B cell (primary cell): ENCODE results near the gene PARN. TPM values are rescaled to one million over a fixed set of nuclear protein-coding genes. Genes with fewer than 3 reads are reported as not detected.

Experiments used
- ATAC-seq: fragments of 200-7000 bp; cut with Tn5 transposase; one replicate; pipeline ENCODE4 v1.10.0; 2021; ENCODE audit warnings: low read depth, mild to moderate bottlenecking, moderate number of reproducible peaks, moderate library complexity
- CTCF ChIA-PET: fragments of 350-600 bp; sonication (Branson Sonifier 250); formaldehyde crosslinking; loops from one replicate; lab custom pipeline; 2021; ENCODE audit warnings: antibody characterized with exemption, inconsistent platforms; lab: Charles Lee
- POLR2A ChIA-PET: fragments of 350-600 bp; sonication (Branson Sonifier 250); formaldehyde crosslinking; loops from one replicate; lab custom pipeline; 2021; ENCODE audit warnings: antibody characterized with exemption; lab: Charles Lee
- DNase-seq: peaks from one replicate; pipeline ENCODE4 v3.0.0; 2013
- H2AFZ ChIP-seq: 2 replicates; pipeline ENCODE4 v1.6.1; 2012; ENCODE audit warnings: mild to moderate bottlenecking, low read depth, low read length; ENCODE audit not compliant: insufficient read depth, poor library complexity, severe bottlenecking
- H3K27ac ChIP-seq, 2 donors: 1 replicate in 1 of 2; 2 replicates in 1 of 2; pipeline ENCODE4 v1.5.1; 2012 to 2013; ENCODE audit warnings: low read length in 2 of 2, mild to moderate bottlenecking in 2 of 2, moderate library complexity in 1 of 2
- H3K27me3 ChIP-seq, 4 experiments: fragments of 200-600 bp in 1 of 4; sonication (generic) in 1 of 4; replicated peaks in 1 of 4; 1 replicate in 2 of 4; 2 replicates in 2 of 4; pipeline versions ENCODE4 v1.6.1 to v1.7.0; 2013 to 2016; ENCODE audit warnings: low read length in 3 of 4, mild to moderate bottlenecking in 2 of 4, mixed read lengths in 1 of 4, moderate library complexity in 1 of 4; ENCODE audit not compliant: insufficient read depth in 4 of 4, control insufficient read depth in 3 of 4; ENCODE audit errors: control extremely low read depth in 1 of 4
- H3K36me3 ChIP-seq, 2 experiments: replicated peaks in 1 of 2; 1 replicate in 1 of 2; 2 replicates in 1 of 2; pipeline versions ENCODE4 v1.6.1 to v1.7.1; 2013; ENCODE audit warnings: low read length in 1 of 2; ENCODE audit not compliant: insufficient read depth in 2 of 2, control insufficient read depth in 1 of 2; ENCODE audit errors: control extremely low read depth in 1 of 2, extremely low read depth in 1 of 2
- H3K4me1 ChIP-seq, 2 donors: fragments of 200-600 bp in 1 of 2; sonication (generic) in 1 of 2; 1 replicate in 1 of 2; 2 replicates in 1 of 2; pipeline versions ENCODE4 v1.5.1 to v1.6.1; 2013 to 2017; ENCODE audit warnings: low read length in 2 of 2; ENCODE audit not compliant: control insufficient read depth in 2 of 2, insufficient read depth in 2 of 2
- H3K4me2 ChIP-seq: replicated peaks from 2 replicates; pipeline ENCODE3; 2012; ENCODE audit warnings: mild to moderate bottlenecking, low read depth, low read length; ENCODE audit not compliant: poor library complexity, severe bottlenecking
- H3K4me3 ChIP-seq, 5 experiments: fragments of 200-600 bp in 1 of 5; sonication (generic) in 1 of 5; 1 replicate in 3 of 5; 2 replicates in 2 of 5; pipeline versions ENCODE4 v1.5.1 to v1.7.0; 2011 to 2016; ENCODE audit warnings: low read length in 4 of 5, mild to moderate bottlenecking in 4 of 5, low read depth in 2 of 5, control low read depth in 1 of 5, moderate library complexity in 1 of 5; ENCODE audit not compliant: insufficient read depth in 1 of 5; ENCODE audit errors: control extremely low read depth in 1 of 5, extremely low read depth in 1 of 5
- H3K79me2 ChIP-seq: fragments of 200-600 bp; sonication (generic); one replicate; pipeline ENCODE4 v1.6.0; 2016; ENCODE audit warnings: low read length; ENCODE audit not compliant: control insufficient read depth, insufficient read depth
- H3K9ac ChIP-seq: fragments of 200-600 bp; sonication (generic); 2 replicates; pipeline ENCODE4 v1.6.1; 2017; ENCODE audit warnings: mild to moderate bottlenecking, low read length, moderate library complexity
- H3K9me3 ChIP-seq, 3 donors: one replicate each; pipeline versions ENCODE4 v1.6.1 to v1.7.1; 2013; ENCODE audit warnings: low read length in 2 of 3; ENCODE audit not compliant: control insufficient read depth in 2 of 3, insufficient read depth in 1 of 3; ENCODE audit errors: control extremely low read depth in 1 of 3
- H4K20me1 ChIP-seq: 2 replicates; pipeline ENCODE4 v1.6.0; 2012; ENCODE audit warnings: mild to moderate bottlenecking, low read length; ENCODE audit not compliant: insufficient read depth, control insufficient read depth, poor library complexity, severe bottlenecking
- H3K27ac Mint-ChIP-seq: one replicate; pipeline ENCODE4 v1.8.0; 2021; ENCODE audit warnings: mixed read lengths
- H3K27me3 Mint-ChIP-seq: one replicate; pipeline ENCODE4 v1.8.0; 2021; ENCODE audit warnings: mixed read lengths
- H3K4me1 Mint-ChIP-seq: one replicate; pipeline ENCODE4 v1.8.0; 2021; ENCODE audit warnings: mixed read lengths
- H3K4me3 Mint-ChIP-seq: one replicate; pipeline ENCODE4 v1.8.0; 2021; ENCODE audit warnings: mixed read lengths
- H3K9me3 Mint-ChIP-seq: one replicate; pipeline ENCODE4 v1.8.0; 2022; ENCODE audit warnings: mixed read lengths; ENCODE audit not compliant: insufficient read depth
- CTCF ChIP-seq: fragments of 200-600 bp; IDR thresholded peaks from one replicate; pipeline ENCODE4 v1.8.0; 2022; ENCODE audit warnings: antibody characterized with exemption, mild to moderate bottlenecking
- EZH2 ChIP-seq: IDR thresholded peaks from 2 replicates; pipeline ENCODE4 v1.6.1; 2012; ENCODE audit warnings: borderline replicate concordance, low read depth, mild to moderate bottlenecking, moderate library complexity, low read length; ENCODE audit not compliant: insufficient read depth, poor library complexity, severe bottlenecking
- WGBS: methylation state at CpG from one replicate; pipeline ENCODE4 v1.1.5; 2013; ENCODE audit warnings: missing lambda C conversion rate; ENCODE audit not compliant: insufficient coverage; 5-methylcytosine and 5-hydroxymethylcytosine counted together
- intact Hi-C: fragments of 100-400 bp; cut with micrococcal nuclease; formaldehyde crosslinking; loops from one replicate; pipeline ENCODE4 v1.10.0; 2022
- polyA plus RNA-seq: library from polyadenylated mRNA; depleted of rRNA; stranded (reverse); fragments of >200 nt; gene quantifications from 2 replicates; pipeline ENCODE4 v1.2.3, GENCODE V29; 2012
- total RNA-seq, 2 donors: library from RNA; stranded (reverse); fragments of 120-200 nt in 1 of 2; gene quantifications; 1 replicate in 1 of 2; 2 replicates in 1 of 2; pipeline versions ENCODE4 v1.2.3 to v1.2.4, GENCODE V29; 2013 to 2022

The PARN gene
- total and polyA plus RNA-seq, 2 donors (not counting 1 experiment from before 2014, with no cell fraction given) = 25.3 to 62.2 TPM

DNA sequence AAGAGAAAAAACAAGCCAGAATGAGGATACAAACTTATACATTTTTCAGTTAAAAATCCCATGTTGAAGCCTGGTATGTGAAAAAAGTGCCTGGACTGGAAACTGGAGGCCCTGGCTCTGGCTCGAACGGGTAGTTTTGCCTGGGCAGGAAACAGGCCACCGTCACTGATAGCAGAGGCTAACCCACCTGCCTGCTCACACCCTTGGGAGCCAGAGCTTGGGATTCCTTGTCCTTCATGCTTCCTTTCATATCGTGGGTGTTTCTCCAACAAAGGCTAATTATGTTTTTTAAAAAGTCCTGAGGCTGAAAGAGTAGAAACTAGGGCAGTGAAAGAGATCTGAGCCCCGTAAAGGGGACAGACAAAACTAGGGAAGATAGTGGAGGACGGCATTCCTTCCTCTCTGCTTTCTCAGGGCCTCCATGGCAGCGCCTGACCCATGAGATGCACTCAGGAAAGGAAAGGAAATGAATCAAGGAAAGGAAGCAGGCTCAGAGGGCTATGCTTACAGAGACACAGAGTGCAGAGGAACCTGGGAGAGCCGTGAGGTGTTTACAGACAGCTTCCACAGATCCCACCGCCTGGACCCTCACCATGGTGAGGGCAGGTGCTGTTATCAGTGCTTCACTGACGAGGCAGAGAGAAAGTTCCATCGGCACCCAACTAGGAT lies 138.1 kb downstream of the PARN start:
- H3K27me3 ChIP-seq = no peaks in the 10 kb centered on the region
- TF ChIP-seq CTCF (no peak), EZH2 (no peak)
- no peak for DNase-seq
- no peak overlapping the region for H2AFZ ChIP-seq
- H3K9ac ChIP-seq = no peak overlapping the region
- H3K4me3 ChIP-seq = no peak overlapping the region
- H3K27me3 Mint-ChIP-seq = no peaks in the 10 kb centered on the region
- peaks cover 17% of the 10 kb centered on the region for H4K20me1 ChIP-seq
- intact Hi-C loops = no loop called here
- no peak overlapping the region for H3K27ac ChIP-seq
- H3K9me3 Mint-ChIP-seq = no peaks in the 10 kb centered on the region
- ATAC-seq = no peak
- peaks cover 1 to 15% of the 10 kb centered on the region in 2 experiments for H3K36me3 ChIP-seq
- H3K9me3 ChIP-seq = no peaks in the 10 kb centered on the region
- H3K4me1 Mint-ChIP-seq = peaks cover 17% of the 10 kb centered on the region
- ChIA-PET POLR2A (no interaction called here), CTCF (no interaction called here)
- H3K4me3 Mint-ChIP-seq = no peak overlapping the region
- H3K79me2 ChIP-seq = peaks cover 14% of the 10 kb centered on the region
- peaks cover 0 to 4% of the 10 kb centered on the region in 2 donors for H3K4me1 ChIP-seq
- 85% methylated on average over 9 of the region's 11 CpGs for WGBS
- no peak overlapping the region for H3K4me2 ChIP-seq
- H3K27ac Mint-ChIP-seq = no peak overlapping the region

DNA sequence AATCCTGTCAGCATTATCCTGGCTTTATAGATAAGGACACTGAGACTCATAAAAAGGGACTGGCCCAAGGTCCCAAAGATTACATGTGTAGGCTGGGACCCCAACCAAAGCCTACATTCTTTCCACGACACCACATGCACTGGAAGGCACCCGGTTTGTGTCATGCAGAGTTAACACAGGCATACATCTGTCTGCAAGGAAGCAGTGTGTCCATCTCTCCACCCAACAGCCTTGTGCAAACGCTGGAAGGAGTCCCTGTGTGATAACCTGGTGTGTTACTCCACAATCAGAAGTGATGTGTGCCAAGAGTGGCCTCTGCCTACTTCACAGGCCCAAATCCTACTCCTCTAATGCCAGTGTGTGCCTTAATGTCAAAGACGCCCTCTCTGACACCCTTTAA lies 139.8 kb downstream of the PARN start:
- peaks cover 17% of the 10 kb centered on the region for H3K4me1 Mint-ChIP-seq
- H3K9me3 Mint-ChIP-seq = no peaks in the 10 kb centered on the region

More for the DNA sequence above, 139.8 kb downstream of the PARN start:
- Histone ChIP-seq H3K9me3 (no peaks in the 10 kb centered on the region), H3K36me3 (peaks cover 1 to 14% of the 10 kb centered on the region in 2 experiments), H3K27me3 (no peaks in the 10 kb centered on the region), H3K4me3 (no peak overlapping the region), H3K27ac (no peak overlapping the region), H3K79me2 (peaks cover 11% of the 10 kb centered on the region), H3K9ac (no peak overlapping the region), H3K4me1 (peaks cover 0 to 4% of the 10 kb centered on the region in 2 donors), H4K20me1 (peaks cover 17% of the 10 kb centered on the region), H3K4me2 (no peak overlapping the region), H2AFZ (no peak overlapping the region)
- ChIA-PET CTCF (no interaction called here), POLR2A (no interaction called here)
- TF ChIP-seq EZH2 = no peak
- TF ChIP-seq CTCF = no peak
- intact Hi-C loops = no loop called here
- 100% methylated on average over 3 of the region's 4 CpGs for WGBS
- ATAC-seq = no peak
- DNase-seq = no peak
- Mint-ChIP-seq H3K27ac (no peak overlapping the region), H3K4me3 (no peak overlapping the region), H3K27me3 (no peaks in the 10 kb centered on the region)
